Esophagus muscularis mucosa (tissue), 3 donors: Measurements from ENCODE around the gene HOATZ.
A peak's percentile ranks its signal among the peaks of the same experiment; 100 is the strongest.

ENCODE experiments used
- CTCF ChIP-seq, 3 experiments: fragments of 200-600 bp in 2 of 3; fragments of 450-650 bp in 1 of 3; sonication (generic) in 2 of 3; IDR thresholded peaks; one replicate each; pipeline ENCODE4 v1.5.1; 2017 to 2019; ENCODE audit warnings: antibody characterized with exemption in 3 of 3, mild to moderate bottlenecking in 2 of 3, moderate library complexity in 1 of 3
- POLR2A ChIP-seq: fragments of 450-650 bp; IDR thresholded peaks from one replicate; pipeline ENCODE4 v1.6.1; 2017; ENCODE audit warnings: antibody characterized with exemption, moderate library complexity, mild to moderate bottlenecking, low read depth
- POLR2AphosphoS5 ChIP-seq, 2 donors: sonication (generic); formaldehyde crosslinking; IDR thresholded peaks; one replicate each; pipeline ENCODE4 v1.6.1; 2017; ENCODE audit warnings: antibody characterized with exemption in 2 of 2

GRCh38 chr11:111586388-111586831, 71.8 kb downstream of the HOATZ start:
- TF ChIP-seq CTCF (IDR thresholded peaks at IDR 0.05) = peak; percentile 47 to 61 (median 57)
- TF ChIP-seq POLR2AphosphoS5 (IDR thresholded peaks at IDR 0.05) = no peak
- TF ChIP-seq POLR2A = no peak
